Measurements from ENCODE around the gene AFMID.

AFMID gene

GRCh38 chr17:78148286-78149016, 38.7 kb upstream of the AFMID start:
- TF ChIP-seq FOXP2 (optimal IDR thresholded peaks at IDR 0.05; ENCODE audit: borderline replicate concordance, extremely low read depth, extremely low read length, insufficient read depth) (no peak), SIN3A (IDR thresholded peaks at IDR 0.05; ENCODE audit: borderline replicate concordance, insufficient read depth, low read length) (no peak), TAF1 (IDR thresholded peaks at IDR 0.05; ENCODE audit: borderline replicate concordance, insufficient read depth, low read length) (no peak), REST (IDR thresholded peaks at IDR 0.05; ENCODE audit: insufficient read depth in 1 of 2, low read depth in 2 of 2, low read length in 2 of 2) (no peak), POLR2AphosphoS5 (IDR thresholded peaks at IDR 0.05; ENCODE audit: low read depth, low read length) (no peak)

- no peak for TF ChIP-seq REST (IDR thresholded peaks at IDR 0.05; ENCODE audit: insufficient read depth in 1 of 2, low read depth in 2 of 2, low read length in 2 of 2)
- TF ChIP-seq FOXP2 (optimal IDR thresholded peaks at IDR 0.05; ENCODE audit: borderline replicate concordance, extremely low read depth, extremely low read length, insufficient read depth) = no peak
- TF ChIP-seq SIN3A (IDR thresholded peaks at IDR 0.05; ENCODE audit: borderline replicate concordance, insufficient read depth, low read length) = no peak
- no peak for TF ChIP-seq TAF1 (IDR thresholded peaks at IDR 0.05; ENCODE audit: borderline replicate concordance, insufficient read depth, low read length)
- no peak for TF ChIP-seq POLR2AphosphoS5 (IDR thresholded peaks at IDR 0.05; ENCODE audit: low read depth, low read length)
Measured at GRCh38 chr17:78151514-78152008, 35.6 kb upstream of the AFMID start.

- TF ChIP-seq REST (IDR thresholded peaks at IDR 0.05; ENCODE audit: insufficient read depth in 1 of 2, low read depth in 2 of 2, low read length in 2 of 2) (no peak), FOXP2 (optimal IDR thresholded peaks at IDR 0.05; ENCODE audit: borderline replicate concordance, extremely low read depth, extremely low read length, insufficient read depth) (no peak), SIN3A (IDR thresholded peaks at IDR 0.05; ENCODE audit: borderline replicate concordance, insufficient read depth, low read length) (no peak), TAF1 (IDR thresholded peaks at IDR 0.05; ENCODE audit: borderline replicate concordance, insufficient read depth, low read length) (no peak), POLR2AphosphoS5 (IDR thresholded peaks at IDR 0.05; ENCODE audit: low read depth, low read length) (no peak)
Measured at GRCh38 chr17:78154903-78155811, 32.0 kb upstream of the AFMID start.

GRCh38 chr17:78159575-78160158, 27.5 kb upstream of the AFMID start:
- no peak for TF ChIP-seq REST (IDR thresholded peaks at IDR 0.05; ENCODE audit: insufficient read depth in 1 of 2, low read depth in 2 of 2, low read length in 2 of 2)
- no peak for TF ChIP-seq FOXP2 (optimal IDR thresholded peaks at IDR 0.05; ENCODE audit: borderline replicate concordance, extremely low read depth, extremely low read length, insufficient read depth)
- TF ChIP-seq SIN3A (IDR thresholded peaks at IDR 0.05; ENCODE audit: borderline replicate concordance, insufficient read depth, low read length) = no peak
- TF ChIP-seq TAF1 (IDR thresholded peaks at IDR 0.05; ENCODE audit: borderline replicate concordance, insufficient read depth, low read length) = no peak
